ENCODE measurements around the gene ARMCX4. TPM values are rescaled to one million over a fixed set of nuclear protein-coding genes. Genes with fewer than 3 reads are reported as not detected.
"Not testable (repeated sequence)": the region's sequence is repeated elsewhere in the genome, so short reads cannot be mapped to it uniquely, and the experiment has no call there.

The ARMCX4 gene
- total RNA-seq, 1 donor from 2014 or later, result 4.8 TPM

- no peaks in the 10 kb centered on the region for H3K9me3 Mint-ChIP-seq
These were observed 6.7 kb downstream of the ARMCX4 start for GRCh38 chrX:101491943-101492342.

GRCh38 chrX:101493225-101493624 lies 8.0 kb downstream of the ARMCX4 start:
- intact Hi-C loops (cut with micrococcal nuclease), result no loop called here
- Mint-ChIP-seq H3K9me3 (no peaks in the 10 kb centered on the region), H3K27me3 (ENCODE audit: insufficient read depth) (no peaks in the 10 kb centered on the region), H3K27ac (no peak overlapping the region), H3K4me3 (no peak overlapping the region), H3K4me1 (ENCODE audit: low read depth) (no peaks in the 10 kb centered on the region), H3K36me3 (ENCODE audit: low read depth) (no peaks in the 10 kb centered on the region)
- no peak for DNase-seq (ENCODE audit: low spot score)

More at GRCh38 chrX:101491943-101492342, 6.7 kb downstream of the ARMCX4 start:
- intact Hi-C loops (cut with micrococcal nuclease), result no loop called here
- no peak overlapping the region for H3K27ac Mint-ChIP-seq
- H3K27me3 Mint-ChIP-seq (ENCODE audit: insufficient read depth), result no peaks in the 10 kb centered on the region
- H3K36me3 Mint-ChIP-seq (ENCODE audit: low read depth), result no peaks in the 10 kb centered on the region
- H3K4me3 Mint-ChIP-seq, result no peak overlapping the region
- no peak for DNase-seq (ENCODE audit: low spot score)
- H3K4me1 Mint-ChIP-seq (ENCODE audit: low read depth), result no peaks in the 10 kb centered on the region

GRCh38 chrX:101502929-101503328 lies 17.7 kb downstream of the ARMCX4 start:
- H3K9me3 Mint-ChIP-seq; H3K4me1 Mint-ChIP-seq (ENCODE audit: low read depth); DNase-seq (ENCODE audit: low spot score); intact Hi-C loops (cut with micrococcal nuclease); H3K27me3 Mint-ChIP-seq (ENCODE audit: insufficient read depth); H3K27ac Mint-ChIP-seq; H3K36me3 Mint-ChIP-seq (ENCODE audit: low read depth); H3K4me3 Mint-ChIP-seq: not testable (repeated sequence)

- Mint-ChIP-seq H3K4me3 (no peak overlapping the region), H3K4me1 (ENCODE audit: low read depth) (no peaks in the 10 kb centered on the region), H3K27me3 (ENCODE audit: insufficient read depth) (no peaks in the 10 kb centered on the region), H3K36me3 (ENCODE audit: low read depth) (no peaks in the 10 kb centered on the region), H3K27ac (no peak overlapping the region), H3K9me3 (no peaks in the 10 kb centered on the region)
- no peak for DNase-seq (ENCODE audit: low spot score)
- intact Hi-C loops (cut with micrococcal nuclease), result no loop called here
These were observed 22.1 kb downstream of the ARMCX4 start for GRCh38 chrX:101507372-101507771.

GRCh38 chrX:101507986-101508385 lies 22.7 kb downstream of the ARMCX4 start:
- Mint-ChIP-seq H3K27me3 (ENCODE audit: insufficient read depth) (no peaks in the 10 kb centered on the region), H3K36me3 (ENCODE audit: low read depth) (no peaks in the 10 kb centered on the region), H3K4me3 (no peak overlapping the region), H3K4me1 (ENCODE audit: low read depth) (no peaks in the 10 kb centered on the region), H3K27ac (no peak overlapping the region), H3K9me3 (no peaks in the 10 kb centered on the region)
- intact Hi-C loops (cut with micrococcal nuclease), result no loop called here
- no peak for DNase-seq (ENCODE audit: low spot score)

GRCh38 chrX:101530944-101531343 lies 45.7 kb downstream of the ARMCX4 start:
- DNase-seq (ENCODE audit: low spot score), result no peak
- no peaks in the 10 kb centered on the region for H3K27me3 Mint-ChIP-seq (ENCODE audit: insufficient read depth)
- no peak overlapping the region for H3K4me3 Mint-ChIP-seq
- no peaks in the 10 kb centered on the region for H3K36me3 Mint-ChIP-seq (ENCODE audit: low read depth)
- H3K9me3 Mint-ChIP-seq, result peaks cover 4% of the 10 kb centered on the region
- no peaks in the 10 kb centered on the region for H3K4me1 Mint-ChIP-seq (ENCODE audit: low read depth)
- intact Hi-C loops (cut with micrococcal nuclease), result no loop called here
- H3K27ac Mint-ChIP-seq, result no peak overlapping the region

Other genes with a start within 250 kb of the ARMCX4 start
- 0.10 and 0.36 TPM in 2 replicates for gene TAF7L, start 194.1 kb upstream of the ARMCX4 start, total RNA-seq
- 30.9 and 36.5 TPM in 2 replicates for gene TIMM8A, start 136.7 kb upstream of the ARMCX4 start, total RNA-seq
- not detected in 2 replicates for gene BTK, start 99.3 kb upstream of the ARMCX4 start, total RNA-seq
- gene RPL36A, start 94.4 kb upstream of the ARMCX4 start, total RNA-seq, result 226 and 269 TPM in 2 replicates
- gene GLA, start 77.5 kb upstream of the ARMCX4 start, total RNA-seq, result 65.7 and 67.9 TPM in 2 replicates
- 20.6 and 21.3 TPM in 2 replicates for gene HNRNPH2, start 77.2 kb upstream of the ARMCX4 start, total RNA-seq
- gene ARMCX1, start 65.1 kb downstream of the ARMCX4 start, total RNA-seq, result 0.16 and 0.20 TPM in 2 replicates
- 79.3 and 83.5 TPM in 2 replicates for gene ARMCX6, start 132.5 kb downstream of the ARMCX4 start, total RNA-seq
- 63.2 and 70.2 TPM in 2 replicates for gene ARMCX3, start 137.7 kb downstream of the ARMCX4 start, total RNA-seq
- gene ARMCX2, start 174.4 kb downstream of the ARMCX4 start, total RNA-seq, result 2.9 and 6.1 TPM in 2 replicates